ENCODE results near the gene C1orf226.

The C1orf226 gene

GRCh38 chr1:162370721-162371120 is 10.8 kb upstream of the C1orf226 start:
- no peak overlapping the region for H2AK5ac ChIP-seq (ENCODE audit: low read length, severe bottlenecking)
- no peak overlapping the region for H2AFZ ChIP-seq (ENCODE audit: low read depth, low read length)
- no peak overlapping the region for H3K23ac ChIP-seq (ENCODE audit: low read length in 2 of 2)
- H3K4ac ChIP-seq (ENCODE audit: low read depth in 1 of 2, low read length in 2 of 2) = no peak overlapping the region
- H3K9me3 ChIP-seq (ENCODE audit: control insufficient read depth, low read length) = no peaks in the 10 kb centered on the region
- no peak overlapping the region for H2BK120ac ChIP-seq (ENCODE audit: low read depth, low read length)
- no peaks in the 10 kb centered on the region for H3K79me1 ChIP-seq (replicated peaks; ENCODE audit: low read length, poor library complexity, severe bottlenecking)
- no peak overlapping the region for H3K27ac ChIP-seq (ENCODE audit: low read length, poor library complexity, severe bottlenecking)
- no peak overlapping the region for H3K4me3 ChIP-seq (ENCODE audit: insufficient read depth in 1 of 2, low read depth in 1 of 2, low read length in 2 of 2)
- no peak overlapping the region for H4K91ac ChIP-seq (ENCODE audit: low read length)
- no peak overlapping the region for H2BK15ac ChIP-seq (ENCODE audit: low read depth, poor library complexity, severe bottlenecking)
- H3K4me2 ChIP-seq (ENCODE audit: low read length, poor library complexity, severe bottlenecking) = no peak overlapping the region
- DNase-seq = no peak
- H4K8ac ChIP-seq (ENCODE audit: low read length) = no peak overlapping the region
- no peak overlapping the region for H3K18ac ChIP-seq (ENCODE audit: low read depth in 1 of 2, low read length in 2 of 2)
- no peak overlapping the region for H2BK5ac ChIP-seq (ENCODE audit: low read depth, low read length, poor library complexity, severe bottlenecking)
- peaks cover 25% of the 10 kb centered on the region for H3K4me1 ChIP-seq (ENCODE audit: control insufficient read depth, insufficient read depth, low read depth, low read length)
- 100% methylated on average over 1 of the region's 3 CpGs for WGBS
- no peak overlapping the region for H2BK12ac ChIP-seq (ENCODE audit: low read length in 2 of 2)
- peaks cover 0 to 28% of the 10 kb centered on the region in 2 experiments for H3K27me3 ChIP-seq (ENCODE audit: control insufficient read depth in 1 of 2, insufficient read depth in 1 of 2, low read length in 2 of 2)
- no peak overlapping the region for H3K9ac ChIP-seq (ENCODE audit: low read length)
- H3K14ac ChIP-seq (ENCODE audit: low read length in 2 of 2) = no peak overlapping the region
- peaks cover 0 to 8% of the 10 kb centered on the region in 2 experiments for H3K36me3 ChIP-seq (ENCODE audit: control insufficient read depth in 1 of 2, insufficient read depth in 2 of 2, low read depth in 1 of 2, low read length in 2 of 2)

GRCh38 chr1:162371611-162372010 is 9.9 kb upstream of the C1orf226 start:
- Histone ChIP-seq H3K9ac (ENCODE audit: low read length) (no peak overlapping the region), H3K4me1 (ENCODE audit: control insufficient read depth, insufficient read depth, low read depth, low read length) (peaks cover 25% of the 10 kb centered on the region), H3K36me3 (ENCODE audit: control insufficient read depth in 1 of 2, insufficient read depth in 2 of 2, low read depth in 1 of 2, low read length in 2 of 2) (peaks cover 0 to 8% of the 10 kb centered on the region in 2 experiments), H4K8ac (ENCODE audit: low read length) (no peak overlapping the region), H2BK15ac (ENCODE audit: low read depth, poor library complexity, severe bottlenecking) (no peak overlapping the region), H3K27ac (ENCODE audit: low read length, poor library complexity, severe bottlenecking) (peak overlapping the region; percentile 49), H3K4me3 (ENCODE audit: insufficient read depth in 1 of 2, low read depth in 1 of 2, low read length in 2 of 2) (no peak overlapping the region), H3K79me1 (replicated peaks; ENCODE audit: low read length, poor library complexity, severe bottlenecking) (no peaks in the 10 kb centered on the region), H2AFZ (ENCODE audit: low read depth, low read length) (no peak overlapping the region), H3K4me2 (ENCODE audit: low read length, poor library complexity, severe bottlenecking) (no peak overlapping the region), H3K14ac (ENCODE audit: low read length in 2 of 2) (no peak overlapping the region), H2BK12ac (ENCODE audit: low read length in 2 of 2) (no peak overlapping the region), H3K4ac (ENCODE audit: low read depth in 1 of 2, low read length in 2 of 2) (no peak overlapping the region), H2BK120ac (ENCODE audit: low read depth, low read length) (no peak overlapping the region), H4K91ac (ENCODE audit: low read length) (no peak overlapping the region), H2BK5ac (ENCODE audit: low read depth, low read length, poor library complexity, severe bottlenecking) (no peak overlapping the region), H3K27me3 (ENCODE audit: control insufficient read depth in 1 of 2, insufficient read depth in 1 of 2, low read length in 2 of 2) (peaks cover 0 to 21% of the 10 kb centered on the region in 2 experiments), H2AK5ac (ENCODE audit: low read length, severe bottlenecking) (no peak overlapping the region), H3K18ac (ENCODE audit: low read depth in 1 of 2, low read length in 2 of 2) (no peak overlapping the region), H3K9me3 (ENCODE audit: control insufficient read depth, low read length) (no peaks in the 10 kb centered on the region), H3K23ac (ENCODE audit: low read length in 2 of 2) (no peak overlapping the region)
- no peak for DNase-seq
- 86% methylated on average over 4 of the region's 6 CpGs for WGBS

- H2BK120ac ChIP-seq (ENCODE audit: low read depth, low read length) = no peak overlapping the region
- no peak overlapping the region for H2BK15ac ChIP-seq (ENCODE audit: low read depth, poor library complexity, severe bottlenecking)
- H3K79me1 ChIP-seq (replicated peaks; ENCODE audit: low read length, poor library complexity, severe bottlenecking) = no peaks in the 10 kb centered on the region
- no peak overlapping the region for H3K23ac ChIP-seq (ENCODE audit: low read length in 2 of 2)
- H2AFZ ChIP-seq (ENCODE audit: low read depth, low read length) = no peak overlapping the region
- H3K4me2 ChIP-seq (ENCODE audit: low read length, poor library complexity, severe bottlenecking) = no peak overlapping the region
- DNase-seq = no peak
- no peaks in the 10 kb centered on the region for H3K36me3 ChIP-seq (ENCODE audit: control insufficient read depth in 1 of 2, insufficient read depth in 2 of 2, low read depth in 1 of 2, low read length in 2 of 2)
- H4K8ac ChIP-seq (ENCODE audit: low read length) = no peak overlapping the region
- H4K91ac ChIP-seq (ENCODE audit: low read length) = no peak overlapping the region
- no peak overlapping the region for H3K14ac ChIP-seq (ENCODE audit: low read length in 2 of 2)
- no peak overlapping the region for H2BK12ac ChIP-seq (ENCODE audit: low read length in 2 of 2)
- no peaks in the 10 kb centered on the region for H3K9me3 ChIP-seq (ENCODE audit: control insufficient read depth, low read length)
- no peak overlapping the region for H2BK5ac ChIP-seq (ENCODE audit: low read depth, low read length, poor library complexity, severe bottlenecking)
- 76% methylated on average over 13 of the region's 13 CpGs for WGBS
- no peak overlapping the region for H3K4ac ChIP-seq (ENCODE audit: low read depth in 1 of 2, low read length in 2 of 2)
- H3K18ac ChIP-seq (ENCODE audit: low read depth in 1 of 2, low read length in 2 of 2) = no peak overlapping the region
- no peak overlapping the region for H3K4me3 ChIP-seq (ENCODE audit: insufficient read depth in 1 of 2, low read depth in 1 of 2, low read length in 2 of 2)
- peaks cover 25% of the 10 kb centered on the region for H3K4me1 ChIP-seq (ENCODE audit: control insufficient read depth, insufficient read depth, low read depth, low read length)
- H3K9ac ChIP-seq (ENCODE audit: low read length) = no peak overlapping the region
- peak overlapping the region; percentile 49 for H3K27ac ChIP-seq (ENCODE audit: low read length, poor library complexity, severe bottlenecking)
- H3K27me3 ChIP-seq (ENCODE audit: control insufficient read depth in 1 of 2, insufficient read depth in 1 of 2, low read length in 2 of 2) = peaks cover 0 to 21% of the 10 kb centered on the region in 2 experiments
- H2AK5ac ChIP-seq (ENCODE audit: low read length, severe bottlenecking) = peak overlapping the region; percentile 46
Observed at GRCh38 chr1:162372159-162373071, 9.1 kb upstream of the C1orf226 start.

- H3K79me1 ChIP-seq (replicated peaks; ENCODE audit: low read length, poor library complexity, severe bottlenecking) = no peaks in the 10 kb centered on the region
- no peak overlapping the region for H3K23ac ChIP-seq (ENCODE audit: low read length in 2 of 2)
- DNase-seq = no peak
- H2BK5ac ChIP-seq (ENCODE audit: low read depth, low read length, poor library complexity, severe bottlenecking) = no peak overlapping the region
- H4K91ac ChIP-seq (ENCODE audit: low read length) = no peak overlapping the region
- H3K27me3 ChIP-seq (ENCODE audit: control insufficient read depth in 1 of 2, insufficient read depth in 1 of 2, low read length in 2 of 2) = peaks cover 0 to 18% of the 10 kb centered on the region in 2 experiments
- no peak overlapping the region for H2BK120ac ChIP-seq (ENCODE audit: low read depth, low read length)
- no peak overlapping the region for H3K27ac ChIP-seq (ENCODE audit: low read length, poor library complexity, severe bottlenecking)
- no peak overlapping the region for H2AFZ ChIP-seq (ENCODE audit: low read depth, low read length)
- H3K4me1 ChIP-seq (ENCODE audit: control insufficient read depth, insufficient read depth, low read depth, low read length) = peaks cover 25% of the 10 kb centered on the region
- H3K9ac ChIP-seq (ENCODE audit: low read length) = no peak overlapping the region
- H3K9me3 ChIP-seq (ENCODE audit: control insufficient read depth, low read length) = no peaks in the 10 kb centered on the region
- no peak overlapping the region for H2BK15ac ChIP-seq (ENCODE audit: low read depth, poor library complexity, severe bottlenecking)
- 100% methylated on average over 1 of the region's 1 CpG for WGBS
- H2BK12ac ChIP-seq (ENCODE audit: low read length in 2 of 2) = no peak overlapping the region
- no peaks in the 10 kb centered on the region for H3K36me3 ChIP-seq (ENCODE audit: control insufficient read depth in 1 of 2, insufficient read depth in 2 of 2, low read depth in 1 of 2, low read length in 2 of 2)
- H4K8ac ChIP-seq (ENCODE audit: low read length) = no peak overlapping the region
- no peak overlapping the region for H3K18ac ChIP-seq (ENCODE audit: low read depth in 1 of 2, low read length in 2 of 2)
- no peak overlapping the region for H3K14ac ChIP-seq (ENCODE audit: low read length in 2 of 2)
- H3K4me2 ChIP-seq (ENCODE audit: low read length, poor library complexity, severe bottlenecking) = no peak overlapping the region
- no peak overlapping the region for H3K4ac ChIP-seq (ENCODE audit: low read depth in 1 of 2, low read length in 2 of 2)
- peak overlapping the region; percentile 46 for H2AK5ac ChIP-seq (ENCODE audit: low read length, severe bottlenecking)
- H3K4me3 ChIP-seq (ENCODE audit: insufficient read depth in 1 of 2, low read depth in 1 of 2, low read length in 2 of 2) = no peak overlapping the region
Observed at GRCh38 chr1:162373072-162373427, 8.5 kb upstream of the C1orf226 start.
